KOPT-K1 (cell line): Measurements from ENCODE around the gene AZIN2.
"Not testable (repeated sequence)": the region's sequence is repeated elsewhere in the genome, so short reads cannot be mapped to it uniquely, and the experiment has no call there.

Experiments used
- H3K27ac ChIP-seq: fragments of 200-600 bp; sonication (generic); 2 replicates; pipeline ENCODE4 v1.5.1; 2016; ENCODE audit warnings: antibody characterized with exemption, mild to moderate bottlenecking, low read depth, low read length; ENCODE audit not compliant: poor library complexity, severe bottlenecking
- H3K36me3 ChIP-seq: fragments of 200-600 bp; sonication (generic); 2 replicates; pipeline ENCODE4 v1.5.1; 2017; ENCODE audit warnings: antibody characterized with exemption, mild to moderate bottlenecking, low read length, moderate library complexity; ENCODE audit not compliant: insufficient read depth
- H3K9me3 ChIP-seq: fragments of 200-600 bp; sonication (generic); 2 replicates; pipeline ENCODE4 v1.5.1; 2017; ENCODE audit warnings: antibody characterized with exemption, low read length, mild to moderate bottlenecking; ENCODE audit not compliant: insufficient read depth, poor library complexity, severe bottlenecking

AZIN2 gene

GRCh38 chr1:33048426-33048825 lies 32.5 kb upstream of the AZIN2 start:
- Histone ChIP-seq H3K36me3 (no peaks in the 10 kb centered on the region), H3K27ac (no peak overlapping the region), H3K9me3 (no peaks in the 10 kb centered on the region)

DNA sequence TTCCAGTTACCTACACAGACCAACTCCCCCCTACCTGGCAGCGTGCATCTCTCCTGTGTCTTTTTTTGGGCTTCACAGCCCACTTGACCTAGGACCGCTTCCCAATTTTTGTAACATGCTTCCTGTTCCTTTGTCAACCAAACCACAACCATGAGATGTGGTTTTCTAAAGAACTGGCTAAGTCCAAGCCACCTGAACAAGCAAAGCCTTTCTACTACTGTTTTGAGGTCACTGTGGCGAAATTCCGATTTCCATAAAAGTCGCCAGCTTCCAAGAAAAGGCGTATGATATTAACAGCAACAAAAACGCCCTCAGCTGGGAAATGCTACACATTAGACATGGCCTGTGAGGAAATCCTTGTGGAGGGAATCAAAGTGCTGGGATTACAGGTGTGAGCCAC lies 31.6 kb upstream of the AZIN2 start:
- H3K9me3 ChIP-seq = no peaks in the 10 kb centered on the region
- no peak overlapping the region for H3K27ac ChIP-seq
- no peaks in the 10 kb centered on the region for H3K36me3 ChIP-seq

DNA sequence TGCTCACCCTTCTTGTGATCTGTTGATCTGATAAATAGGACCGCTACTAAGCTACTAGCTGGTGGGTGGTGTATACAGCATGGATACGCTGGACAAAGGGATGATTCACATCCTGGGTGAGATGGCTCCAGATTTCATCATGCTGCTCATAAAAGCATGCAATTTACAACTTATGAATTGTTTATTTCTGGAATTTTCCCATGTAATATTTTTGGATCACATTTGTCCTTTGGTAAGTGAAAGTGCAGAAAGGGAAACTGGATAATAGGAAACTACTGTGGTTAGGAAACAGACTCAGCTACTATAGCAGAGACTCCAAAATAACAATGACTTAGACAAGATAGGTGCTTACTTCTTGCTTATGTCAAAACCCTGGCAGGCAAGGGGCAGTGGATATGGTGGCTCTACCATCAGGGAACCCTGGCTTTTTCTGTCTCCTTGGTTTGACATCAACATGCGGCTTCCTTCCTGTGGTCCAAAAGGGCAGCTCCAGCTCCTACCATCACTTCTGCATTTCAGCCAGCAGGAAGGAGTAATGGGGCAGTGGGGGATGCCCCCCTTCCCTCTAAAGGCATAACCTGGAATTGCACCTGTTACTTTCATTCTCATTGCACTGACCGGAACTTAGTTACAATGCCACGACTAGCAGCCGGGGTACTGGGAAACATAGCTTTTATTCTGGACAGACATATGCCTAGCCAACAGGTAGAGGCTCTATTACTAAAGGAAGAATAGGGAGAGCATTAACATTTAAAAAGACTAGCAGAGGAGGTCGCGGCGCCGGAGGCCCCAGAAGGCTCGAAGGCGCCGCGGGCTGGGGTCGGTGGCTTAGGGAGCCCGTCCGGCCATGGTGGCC lies 30.5 kb upstream of the AZIN2 start:
- Histone ChIP-seq H3K36me3 (no peaks in the 10 kb centered on the region), H3K27ac (no peak overlapping the region), H3K9me3 (no peaks in the 10 kb centered on the region)

GRCh38 chr1:33055210-33056008 lies 25.5 kb upstream of the AZIN2 start:
- Histone ChIP-seq H3K9me3 (no peaks in the 10 kb centered on the region), H3K27ac (no peak overlapping the region), H3K36me3 (no peaks in the 10 kb centered on the region)

DNA sequence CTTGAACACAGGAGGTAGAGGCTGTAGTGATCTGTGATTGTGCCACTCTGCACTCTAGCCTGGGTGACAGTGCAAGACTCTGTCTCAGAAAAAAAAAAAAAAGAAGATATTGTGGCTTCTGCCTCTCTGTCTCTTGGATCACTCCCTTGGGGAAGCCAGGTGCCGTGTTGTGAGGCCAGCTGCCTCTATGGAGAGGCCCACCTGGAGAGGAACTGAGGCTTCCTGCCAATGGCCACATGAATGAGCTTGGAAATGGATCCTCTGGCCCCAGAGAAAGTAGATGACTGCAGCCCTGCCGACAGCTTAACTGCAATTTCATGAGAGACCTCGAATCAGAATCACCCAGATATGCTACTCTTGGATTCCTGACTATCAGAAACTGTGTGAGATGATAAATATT lies 24.5 kb upstream of the AZIN2 start:
- Histone ChIP-seq H3K27ac (peak overlapping the region; percentile 23), H3K36me3 (no peaks in the 10 kb centered on the region), H3K9me3 (no peaks in the 10 kb centered on the region)

- Histone ChIP-seq H3K9me3 (peaks cover 4% of the 10 kb centered on the region), H3K36me3 (no peaks in the 10 kb centered on the region), H3K27ac (peak overlapping the region; percentile 23)
These were observed 23.9 kb upstream of the AZIN2 start for GRCh38 chr1:33057095-33057494.

- peaks cover 39% of the 10 kb centered on the region for H3K9me3 ChIP-seq
- no peak overlapping the region for H3K27ac ChIP-seq
- H3K36me3 ChIP-seq = no peaks in the 10 kb centered on the region
These were observed 20.3 kb upstream of the AZIN2 start for GRCh38 chr1:33060579-33061083.

DNA sequence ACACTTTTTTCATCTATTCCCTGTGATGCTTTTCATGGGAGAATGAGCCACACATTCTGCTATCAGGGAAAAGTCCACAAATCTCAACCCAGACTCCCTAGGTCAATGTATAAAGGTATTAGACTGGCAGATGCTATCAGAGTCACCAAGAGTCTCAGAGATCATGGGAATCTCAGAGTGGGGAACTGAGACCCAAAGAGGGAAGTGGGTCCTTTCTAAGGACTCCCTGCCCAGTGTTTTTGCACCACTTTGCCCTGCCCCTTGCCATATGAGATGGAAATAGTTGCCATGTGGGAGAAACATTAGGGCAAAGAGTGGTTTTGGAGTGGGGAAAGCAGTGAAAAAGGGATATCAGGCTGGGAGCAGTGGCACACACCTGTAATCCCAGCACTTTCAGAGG lies 19.1 kb upstream of the AZIN2 start:
- peaks cover 49% of the 10 kb centered on the region for H3K9me3 ChIP-seq
- no peak overlapping the region for H3K27ac ChIP-seq
- no peaks in the 10 kb centered on the region for H3K36me3 ChIP-seq

DNA sequence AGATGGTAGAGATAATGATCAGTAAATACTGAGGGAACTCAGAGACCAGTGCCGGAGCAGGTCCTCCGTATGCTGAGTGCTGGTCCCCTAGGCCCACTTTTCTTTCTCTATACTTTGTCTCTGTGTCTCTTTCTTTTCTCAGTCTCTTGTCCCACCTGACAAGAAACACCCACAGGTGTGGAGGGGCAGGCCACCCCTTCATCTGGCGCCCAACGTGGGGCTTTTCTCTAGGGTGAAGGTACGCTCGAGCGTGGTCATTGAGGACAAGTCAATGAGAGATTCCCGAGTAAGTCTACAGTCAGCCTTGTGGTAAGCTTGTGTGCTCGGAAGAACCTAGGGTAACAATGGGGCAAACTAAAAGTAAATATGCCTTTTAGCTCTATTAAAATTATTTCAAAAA lies 16.7 kb upstream of the AZIN2 start:
- H3K9me3 ChIP-seq = peaks cover 49% of the 10 kb centered on the region
- not testable (repeated sequence) for H3K36me3 ChIP-seq, H3K27ac ChIP-seq

DNA sequence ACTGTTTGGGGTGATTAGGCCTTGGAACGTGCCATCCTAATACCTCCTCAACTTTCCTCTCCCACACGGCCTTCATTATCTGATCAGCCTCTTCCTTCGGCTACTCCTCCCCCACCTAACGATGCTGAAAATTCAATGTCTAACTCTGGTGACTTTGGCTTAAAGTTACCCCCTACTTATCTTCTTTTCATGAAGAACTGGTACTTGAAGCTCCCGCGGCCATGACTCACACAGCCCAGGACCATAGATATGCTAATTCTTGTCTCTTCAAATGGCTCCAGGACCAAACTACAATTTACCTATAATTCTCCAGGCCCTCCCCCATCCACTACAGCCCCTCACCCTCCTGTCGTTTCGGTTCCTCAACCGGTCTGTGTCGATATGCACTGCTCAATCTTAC lies 15.7 kb upstream of the AZIN2 start:
- Histone ChIP-seq H3K27ac (no peak overlapping the region), H3K36me3 (no peaks in the 10 kb centered on the region), H3K9me3 (peaks cover 49% of the 10 kb centered on the region)

DNA sequence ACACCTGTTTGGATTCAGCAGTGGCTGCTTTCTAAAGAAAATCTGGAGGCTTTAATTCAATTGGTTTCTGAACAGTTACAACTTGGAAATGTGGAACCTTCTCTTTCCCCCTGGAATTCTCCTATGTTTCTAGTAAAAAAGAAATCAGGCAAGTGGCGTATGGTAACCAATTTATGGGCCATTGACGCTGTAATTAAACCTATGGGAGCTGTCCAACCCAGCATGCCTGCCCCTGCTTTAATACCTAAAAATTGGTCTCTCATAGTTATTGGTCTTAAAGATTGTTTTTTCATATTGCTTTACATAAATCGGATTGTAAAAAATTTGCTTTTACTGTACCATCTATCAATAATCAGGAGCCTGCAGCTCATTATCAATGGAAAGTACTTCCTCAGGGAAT lies 14.5 kb upstream of the AZIN2 start:
- H3K27ac ChIP-seq, H3K36me3 ChIP-seq: not testable (repeated sequence)
- H3K9me3 ChIP-seq = peaks cover 49% of the 10 kb centered on the region

DNA sequence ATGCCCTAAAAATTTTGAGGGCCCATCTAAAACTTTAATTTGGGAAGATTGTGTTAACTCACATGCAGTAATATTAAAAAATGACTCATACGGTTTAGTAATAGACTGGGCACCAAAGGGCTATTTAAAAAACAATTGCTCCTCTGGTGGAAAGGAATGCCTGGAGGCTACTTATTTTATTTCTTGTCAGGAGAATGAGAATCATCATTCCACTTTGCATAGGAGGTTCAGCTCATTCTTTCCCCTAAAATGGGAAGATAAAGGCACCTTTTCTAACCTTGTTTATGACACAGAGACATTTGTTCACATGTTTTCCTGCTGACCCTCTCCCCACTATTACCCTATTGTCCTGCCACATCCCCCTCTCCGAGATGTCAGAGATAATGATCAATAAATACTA lies 12.8 kb upstream of the AZIN2 start:
- not testable (repeated sequence) for H3K36me3 ChIP-seq, H3K27ac ChIP-seq
- peaks cover 35% of the 10 kb centered on the region for H3K9me3 ChIP-seq

DNA sequence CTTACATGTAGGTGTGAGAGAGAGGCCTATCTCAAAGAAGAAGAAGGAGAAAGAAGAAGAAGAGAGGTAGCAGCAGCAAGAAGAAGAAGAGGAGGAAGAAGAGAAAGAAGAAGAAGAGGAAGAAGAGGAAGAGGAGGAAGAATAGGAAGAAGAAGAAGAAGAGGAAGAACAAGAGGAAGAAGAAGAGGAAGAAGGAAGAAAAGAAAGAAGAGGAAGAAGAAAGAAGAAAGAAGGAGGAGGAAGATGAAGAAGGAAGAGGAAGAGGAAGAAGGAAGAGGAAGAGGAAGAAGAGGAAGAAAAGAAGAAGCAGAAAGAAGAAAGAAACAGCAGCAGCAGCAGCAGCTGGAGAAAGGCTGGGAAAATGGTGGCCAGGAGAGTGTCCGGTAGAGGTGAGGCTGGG lies 10.3 kb upstream of the AZIN2 start:
- no peaks in the 10 kb centered on the region for H3K36me3 ChIP-seq
- H3K27ac ChIP-seq = no peak overlapping the region
- H3K9me3 ChIP-seq = peaks cover 10% of the 10 kb centered on the region

DNA sequence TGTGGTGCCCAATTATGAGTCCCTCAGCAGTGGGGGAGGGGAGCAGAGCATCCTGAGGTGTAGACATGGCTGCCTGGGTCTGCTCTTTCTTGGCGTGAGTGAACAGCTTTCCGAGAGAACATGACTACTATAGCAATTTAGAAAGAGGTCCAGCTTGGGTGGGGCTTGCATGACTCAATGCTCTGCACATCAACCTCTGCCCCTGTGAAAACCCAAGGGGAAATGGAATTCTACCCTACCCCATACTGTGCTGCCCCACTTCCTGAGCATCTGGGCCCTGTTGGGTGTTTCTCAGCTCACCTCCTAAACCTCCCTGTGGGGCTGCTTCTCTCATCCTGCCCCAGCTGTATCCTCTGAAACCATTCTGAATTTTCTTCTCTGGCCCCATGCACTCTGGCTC lies 8.2 kb upstream of the AZIN2 start:
- no peaks in the 10 kb centered on the region for H3K9me3 ChIP-seq
- no peaks in the 10 kb centered on the region for H3K36me3 ChIP-seq
- no peak overlapping the region for H3K27ac ChIP-seq

- H3K27ac ChIP-seq = no peak overlapping the region
- no peaks in the 10 kb centered on the region for H3K9me3 ChIP-seq
- H3K36me3 ChIP-seq = no peaks in the 10 kb centered on the region
These were observed 6.6 kb upstream of the AZIN2 start for GRCh38 chr1:33074193-33074945.
